ENCODE results near the gene WDR46. TPM values are rescaled to one million over a fixed set of nuclear protein-coding genes. Genes with fewer than 3 reads are reported as not detected.

The WDR46 gene
- total RNA-seq, 4 donors from 2014 or later = 46.5 to 88.4 (median 69.1) TPM

- H3K36me3 ChIP-seq = peaks cover 0 to 37% (median 17%) of the 10 kb centered on the region in 3 donors
- H3K4me1 ChIP-seq = peaks cover 0 to 75% (median 41%) of the 10 kb centered on the region in 4 donors
- no peak for TF ChIP-seq EP300 (IDR thresholded peaks at IDR 0.05)
- TF ChIP-seq POLR2A (IDR thresholded peaks at IDR 0.05) = no peak
- TF ChIP-seq CTCF (IDR thresholded peaks at IDR 0.05) = no peak
- H3K27ac ChIP-seq = peak overlapping the region in 3 of 4 donors; percentile 8 to 95 (median 66)
- no peak for DNase-seq (ENCODE audit: low spot score in 2 of 2)
- WGBS, 2 donors = 84 to 89% methylated on average over 3 of the region's 3 CpGs
- no peaks in the 10 kb centered on the region for H3K27me3 ChIP-seq
- no peaks in the 10 kb centered on the region for H3K9me3 ChIP-seq
- no peak overlapping the region for H3K4me3 ChIP-seq
These were observed 30.9 kb upstream of the WDR46 start for GRCh38 chr6:33319939-33320314.

DNA sequence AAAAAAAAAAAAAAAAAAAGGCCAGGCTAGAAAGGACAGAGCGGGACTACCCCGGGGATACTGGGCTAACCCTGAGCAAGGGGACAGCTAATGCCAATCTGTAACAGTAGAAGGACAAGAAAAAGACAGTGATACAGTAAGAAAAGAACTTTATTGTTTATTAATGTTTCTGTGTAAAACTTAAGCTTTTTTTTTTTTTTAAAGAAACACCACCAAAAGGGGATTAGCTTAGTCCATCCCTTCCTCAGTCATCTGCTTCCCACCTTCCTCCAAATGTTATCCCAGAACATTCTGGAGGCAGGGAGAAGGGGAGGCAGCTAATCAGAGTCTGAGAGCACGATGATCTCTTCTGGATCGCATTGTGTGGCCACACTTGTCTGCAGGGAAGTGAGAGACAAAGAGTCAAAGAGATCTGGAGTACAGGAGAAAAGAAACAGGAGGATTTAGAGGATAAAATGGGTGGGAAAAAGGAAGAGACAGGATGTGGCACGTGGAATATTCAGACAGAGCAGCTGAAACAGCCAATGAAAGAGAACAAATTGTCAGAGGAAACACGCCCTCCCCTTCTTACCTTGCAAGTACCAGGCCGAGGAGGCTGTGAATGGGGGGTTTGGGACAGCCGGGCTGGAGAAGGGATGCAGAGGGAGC lies 29.5 kb upstream of the WDR46 start:
- Histone ChIP-seq H3K27ac (peak overlapping the region; percentile 83 to 95 (median 90)), H3K4me3 (peak overlapping the region; percentile 36 to 63 (median 52)), H3K4me1 (peaks cover 0 to 73% (median 44%) of the 10 kb centered on the region in 4 donors), H3K36me3 (peaks cover 0 to 37% (median 17%) of the 10 kb centered on the region in 3 donors), H3K27me3 (no peaks in the 10 kb centered on the region), H3K9me3 (no peaks in the 10 kb centered on the region)
- no peak for TF ChIP-seq POLR2A (IDR thresholded peaks at IDR 0.05)
- no peak for TF ChIP-seq EP300 (IDR thresholded peaks at IDR 0.05)
- no peak for TF ChIP-seq CTCF (IDR thresholded peaks at IDR 0.05)
- WGBS, 2 donors = 63 to 66% methylated on average over 8 of the region's 8 CpGs
- no peak for DNase-seq (ENCODE audit: low spot score in 2 of 2)

DNA sequence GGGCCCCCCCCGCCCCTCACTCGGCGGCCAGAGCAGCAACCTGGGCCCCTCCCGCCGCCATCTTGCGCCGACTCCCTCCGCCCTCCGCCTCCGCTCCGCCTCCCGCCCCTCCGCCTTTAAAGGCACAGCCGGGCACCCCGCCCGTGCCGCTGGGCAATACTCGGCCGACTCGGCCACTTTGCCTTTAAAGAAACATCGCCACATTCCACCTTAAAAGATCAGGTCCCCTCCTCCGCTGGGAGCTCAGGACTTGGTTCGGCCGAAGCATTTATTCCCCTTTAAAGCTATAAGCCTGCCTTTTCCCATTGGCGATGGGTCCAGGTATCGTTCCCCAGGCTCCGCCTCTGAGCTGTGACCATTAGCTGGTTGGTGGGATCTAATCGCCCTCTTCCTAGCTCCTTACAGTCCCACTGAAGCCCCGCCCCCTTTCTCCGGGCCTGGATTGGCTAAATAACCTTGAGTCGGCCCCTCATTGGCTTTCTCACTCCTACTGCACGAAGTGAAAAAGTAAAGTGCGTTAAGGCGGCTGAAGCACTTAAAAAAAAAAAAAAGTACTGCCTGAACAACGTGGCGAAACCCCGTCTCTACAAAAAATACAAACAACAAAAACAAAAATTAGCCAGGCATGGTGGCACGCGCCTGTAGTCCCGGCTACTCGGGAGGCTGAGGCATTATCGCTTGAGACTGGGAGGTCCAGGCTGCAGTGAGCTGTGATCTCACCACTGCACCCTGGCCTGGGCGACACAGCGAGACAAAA lies 28.8 kb upstream of the WDR46 start, which contains the start of gene ZBTB22:
Gene ZBTB22, minus strand, starts transcription at position 76 of the 757 bp plus-strand sequence. CDS start 828 bp downstream, outside the sequence.
- Histone ChIP-seq H3K4me1 (peaks cover 0 to 71% (median 43%) of the 10 kb centered on the region in 4 donors), H3K27me3 (no peaks in the 10 kb centered on the region), H3K27ac (peak within 1 kb of the TSS; percentile 83 to 95 (median 90)), H3K36me3 (peaks cover 0 to 37% (median 17%) of the 10 kb centered on the region in 3 donors), H3K9me3 (no peaks in the 10 kb centered on the region), H3K4me3 (peak within 1 kb of the TSS; percentile 36 to 63 (median 52))
- 2% methylated on average over 23 to 31 of the region's 44 CpGs for WGBS, 2 donors
- DNase-seq (ENCODE audit: low spot score in 2 of 2) = peak; percentile 99
- TF ChIP-seq CTCF (IDR thresholded peaks at IDR 0.05) = peak in 1 of 5 experiments; percentile 11
- peak in 1 of 2 donors; percentile 41 for TF ChIP-seq POLR2A (IDR thresholded peaks at IDR 0.05)
- TF ChIP-seq EP300 (IDR thresholded peaks at IDR 0.05) = peak; percentile 44 to 93

DNA sequence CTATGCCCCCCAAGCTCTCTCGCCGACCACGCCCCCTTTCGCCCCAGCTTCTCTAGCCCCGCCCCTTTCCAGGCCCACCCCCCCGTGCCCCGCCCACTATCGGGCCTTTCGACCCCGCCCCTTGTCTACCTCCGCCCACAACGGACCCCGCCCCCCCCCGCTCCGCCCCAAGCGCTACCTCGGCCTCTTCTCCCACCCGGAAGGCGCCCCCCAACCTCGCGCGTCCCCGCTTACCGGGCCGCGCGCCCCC lies 28.3 kb upstream of the WDR46 start:
- 0 to 3% methylated on average over 9 to 11 of the region's 27 CpGs for whole genome bisulfite sequencing, 2 donors
- no peaks in the 10 kb centered on the region for H3K27me3 ChIP-seq
- peak overlapping the region; percentile 36 to 63 (median 52) for H3K4me3 ChIP-seq
- no peak for TF ChIP-seq EP300 (IDR thresholded peaks at IDR 0.05)
- TF ChIP-seq CTCF (IDR thresholded peaks at IDR 0.05) = no peak
- TF ChIP-seq POLR2A (IDR thresholded peaks at IDR 0.05) = no peak
- DNase-seq (ENCODE audit: low spot score in 2 of 2) = no peak
- H3K27ac ChIP-seq = peak overlapping the region; percentile 83 to 95 (median 90)
- H3K4me1 ChIP-seq = peaks cover 0 to 76% (median 46%) of the 10 kb centered on the region in 4 donors
- H3K36me3 ChIP-seq = peaks cover 0 to 37% (median 17%) of the 10 kb centered on the region in 3 donors
- no peaks in the 10 kb centered on the region for H3K9me3 ChIP-seq
